ENCODE measurements around the gene EIF2B4.
"Not testable (repeated sequence)": the region's sequence is repeated elsewhere in the genome, so short reads cannot be mapped to it uniquely, and the experiment has no call there.

EIF2B4 gene

GRCh38 chr2:27377618-27378095 lies 7.5 kb upstream of the EIF2B4 start:
- no peak for DNase-seq

GRCh38 chr2:27376866-27377617 lies 6.9 kb upstream of the EIF2B4 start:
- no peak for DNase-seq

- no peak for DNase-seq
Observed at GRCh38 chr2:27376151-27376865, 6.2 kb upstream of the EIF2B4 start.

GRCh38 chr2:27375513-27376099 lies 5.5 kb upstream of the EIF2B4 start:
- no peak for DNase-seq

- DNase-seq = no peak
Observed at GRCh38 chr2:27373567-27373966, 3.4 kb upstream of the EIF2B4 start.

- DNase-seq = no peak
Observed at GRCh38 chr2:27372937-27373336, 2.8 kb upstream of the EIF2B4 start.

- no peak for DNase-seq
Observed at GRCh38 chr2:27370816-27371620, 880 bp upstream of the EIF2B4 start.

- no peak for DNase-seq
Observed at GRCh38 chr2:27369471-27370025, 590 bp downstream of the EIF2B4 start.

GRCh38 chr2:27363933-27364332 lies 6.2 kb downstream of the EIF2B4 start:
- DNase-seq = no peak

- no peak for DNase-seq
Observed at GRCh38 chr2:27362678-27363420, 7.3 kb downstream of the EIF2B4 start.

- peak; percentile 66 for DNase-seq
Observed at GRCh38 chr2:27356382-27357181, 13.6 kb downstream of the EIF2B4 start, which contains the start of gene GTF3C2. TSS of gene GTF3C2 (minus strand) at chr2:27356764. CDS start at chr2:27343554, 13,210 bp downstream.

- no peak for DNase-seq
Observed at GRCh38 chr2:27356056-27356381, 14.1 kb downstream of the EIF2B4 start.

GRCh38 chr2:27354597-27354927 lies 15.6 kb downstream of the EIF2B4 start:
- no peak for DNase-seq

GRCh38 chr2:27353762-27354596 lies 16.2 kb downstream of the EIF2B4 start:
- no peak for DNase-seq

- DNase-seq = not testable (repeated sequence)
Observed at GRCh38 chr2:27353386-27353761, 16.8 kb downstream of the EIF2B4 start.

- DNase-seq = no peak
Observed at GRCh38 chr2:27351802-27352598, 18.1 kb downstream of the EIF2B4 start.

- no peak for DNase-seq
Observed at GRCh38 chr2:27350106-27350693, 19.9 kb downstream of the EIF2B4 start.

- no peak for DNase-seq
Observed at GRCh38 chr2:27347641-27348040, 22.5 kb downstream of the EIF2B4 start.

- DNase-seq = no peak
Observed at GRCh38 chr2:27336173-27336572, 34.0 kb downstream of the EIF2B4 start.
